Right lobe of liver (tissue), 6 donors: ENCODE results near the gene CASZ1. TPM values are rescaled to one million over a fixed set of nuclear protein-coding genes. Genes with fewer than 3 reads are reported as not detected.

ENCODE experiments used
- ATAC-seq, 4 donors: fragments of 200-7000 bp; cut with Tn5 transposase; one replicate each; pipeline ENCODE4 v1.9.1; 2020; ENCODE audit warnings: mild to moderate bottlenecking in 4 of 4, moderate library complexity in 4 of 4
- DNase-seq, 3 donors: peaks; one replicate each; pipeline ENCODE4 v3.0.0-alpha.2; 2020
- H3K27ac ChIP-seq, 3 donors: fragments of 200-600 bp; one replicate each; pipeline ENCODE4 v1.8.0; 2022
- H3K27me3 ChIP-seq, 2 donors: fragments of 200-600 bp; one replicate each; pipeline ENCODE4 v1.8.0; 2022
- H3K36me3 ChIP-seq, 4 donors: fragments of 200-600 bp; sonication (generic) in 1 of 4; one replicate each; pipeline versions ENCODE4 v1.5.1 to v1.8.0; 2017 to 2022; ENCODE audit warnings: control low read depth in 1 of 4
- H3K4me1 ChIP-seq, 4 donors: fragments of 200-600 bp; sonication (generic) in 1 of 4; one replicate each; pipeline versions ENCODE4 v1.5.1 to v1.8.0; 2017 to 2022; ENCODE audit warnings: control low read depth in 1 of 4
- H3K4me3 ChIP-seq, 3 donors: fragments of 200-600 bp; one replicate each; pipeline ENCODE4 v1.8.0; 2022
- H3K9me3 ChIP-seq, 4 donors: fragments of 200-600 bp; sonication (generic) in 1 of 4; one replicate each; pipeline versions ENCODE4 v1.5.1 to v1.8.0; 2017 to 2022; ENCODE audit warnings: control low read depth in 1 of 4
- POLR2A ChIP-seq: fragments of 450-650 bp; IDR thresholded peaks from one replicate; pipeline ENCODE4 v1.6.1; 2017; ENCODE audit warnings: antibody characterized with exemption, mild to moderate bottlenecking
- WGBS: methylation state at CpG from one replicate; pipeline ENCODE4 v1.1.6; 2018; ENCODE audit warnings: low coverage, low lambda C conversion rate; ENCODE audit not compliant: insufficient coverage; ENCODE audit errors: missing lambda C conversion rate; 5-methylcytosine and 5-hydroxymethylcytosine counted together
- intact Hi-C, 2 donors: fragments of 100-400 bp; cut with DNase I; formaldehyde crosslinking; loops; one replicate each; pipeline versions ENCODE4 v1.11.2 to v1.14.1; 2022
- long read RNA-seq: library from polyadenylated mRNA; unstranded; transcript quantifications from one replicate; pipeline ENCODE4 v2.0.0, GENCODE V29; 2019
- total RNA-seq, 6 experiments: library from RNA; depleted of rRNA in 2 of 6; stranded (reverse); fragments of >200 nt in 2 of 6; fragmentation: NEBNext Ultra II Directional in 3 of 6; extraction: Animal tissue kit (Norgen Biotek cat#: 25700) in 3 of 6; gene quantifications; one replicate each; pipeline versions ENCODE4 v1.1.0 to v1.2.4, GENCODE V29; 2016 to 2023
- TF ChIP-seq, protein P1 (sequence below), 4 donors: fragments of 200-600 bp in 3 of 4; fragments of 450-650 bp in 1 of 4; IDR thresholded peaks; one replicate each; pipeline versions ENCODE4 v1.5.1 to v1.8.0; 2016 to 2022; ENCODE audit warnings: antibody characterized with exemption in 4 of 4, mild to moderate bottlenecking in 2 of 4
- donor health status: DM: no; HTN: yes; CAD: no.
- donor health status: DM: no; HTN: no; CAD: no.
- donor health status: DM: no; HTN: no; CAD: no.
- donor health status: DM: no; HTN: yes; CAD: no.
- donor health status: DM: no; HTN: yes; CAD: no.

The CASZ1 gene, protein sequence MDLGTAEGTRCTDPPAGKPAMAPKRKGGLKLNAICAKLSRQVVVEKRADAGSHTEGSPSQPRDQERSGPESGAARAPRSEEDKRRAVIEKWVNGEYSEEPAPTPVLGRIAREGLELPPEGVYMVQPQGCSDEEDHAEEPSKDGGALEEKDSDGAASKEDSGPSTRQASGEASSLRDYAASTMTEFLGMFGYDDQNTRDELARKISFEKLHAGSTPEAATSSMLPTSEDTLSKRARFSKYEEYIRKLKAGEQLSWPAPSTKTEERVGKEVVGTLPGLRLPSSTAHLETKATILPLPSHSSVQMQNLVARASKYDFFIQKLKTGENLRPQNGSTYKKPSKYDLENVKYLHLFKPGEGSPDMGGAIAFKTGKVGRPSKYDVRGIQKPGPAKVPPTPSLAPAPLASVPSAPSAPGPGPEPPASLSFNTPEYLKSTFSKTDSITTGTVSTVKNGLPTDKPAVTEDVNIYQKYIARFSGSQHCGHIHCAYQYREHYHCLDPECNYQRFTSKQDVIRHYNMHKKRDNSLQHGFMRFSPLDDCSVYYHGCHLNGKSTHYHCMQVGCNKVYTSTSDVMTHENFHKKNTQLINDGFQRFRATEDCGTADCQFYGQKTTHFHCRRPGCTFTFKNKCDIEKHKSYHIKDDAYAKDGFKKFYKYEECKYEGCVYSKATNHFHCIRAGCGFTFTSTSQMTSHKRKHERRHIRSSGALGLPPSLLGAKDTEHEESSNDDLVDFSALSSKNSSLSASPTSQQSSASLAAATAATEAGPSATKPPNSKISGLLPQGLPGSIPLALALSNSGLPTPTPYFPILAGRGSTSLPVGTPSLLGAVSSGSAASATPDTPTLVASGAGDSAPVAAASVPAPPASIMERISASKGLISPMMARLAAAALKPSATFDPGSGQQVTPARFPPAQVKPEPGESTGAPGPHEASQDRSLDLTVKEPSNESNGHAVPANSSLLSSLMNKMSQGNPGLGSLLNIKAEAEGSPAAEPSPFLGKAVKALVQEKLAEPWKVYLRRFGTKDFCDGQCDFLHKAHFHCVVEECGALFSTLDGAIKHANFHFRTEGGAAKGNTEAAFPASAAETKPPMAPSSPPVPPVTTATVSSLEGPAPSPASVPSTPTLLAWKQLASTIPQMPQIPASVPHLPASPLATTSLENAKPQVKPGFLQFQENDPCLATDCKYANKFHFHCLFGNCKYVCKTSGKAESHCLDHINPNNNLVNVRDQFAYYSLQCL (N-terminal part only)
- 10 to 100 TPM in 1 of 6 experiments, 1 to 10 TPM in 5; 3.1 to 10.1 (median 5.3) TPM for total RNA-seq
- long read RNA-seq = 0 reads

DNA sequence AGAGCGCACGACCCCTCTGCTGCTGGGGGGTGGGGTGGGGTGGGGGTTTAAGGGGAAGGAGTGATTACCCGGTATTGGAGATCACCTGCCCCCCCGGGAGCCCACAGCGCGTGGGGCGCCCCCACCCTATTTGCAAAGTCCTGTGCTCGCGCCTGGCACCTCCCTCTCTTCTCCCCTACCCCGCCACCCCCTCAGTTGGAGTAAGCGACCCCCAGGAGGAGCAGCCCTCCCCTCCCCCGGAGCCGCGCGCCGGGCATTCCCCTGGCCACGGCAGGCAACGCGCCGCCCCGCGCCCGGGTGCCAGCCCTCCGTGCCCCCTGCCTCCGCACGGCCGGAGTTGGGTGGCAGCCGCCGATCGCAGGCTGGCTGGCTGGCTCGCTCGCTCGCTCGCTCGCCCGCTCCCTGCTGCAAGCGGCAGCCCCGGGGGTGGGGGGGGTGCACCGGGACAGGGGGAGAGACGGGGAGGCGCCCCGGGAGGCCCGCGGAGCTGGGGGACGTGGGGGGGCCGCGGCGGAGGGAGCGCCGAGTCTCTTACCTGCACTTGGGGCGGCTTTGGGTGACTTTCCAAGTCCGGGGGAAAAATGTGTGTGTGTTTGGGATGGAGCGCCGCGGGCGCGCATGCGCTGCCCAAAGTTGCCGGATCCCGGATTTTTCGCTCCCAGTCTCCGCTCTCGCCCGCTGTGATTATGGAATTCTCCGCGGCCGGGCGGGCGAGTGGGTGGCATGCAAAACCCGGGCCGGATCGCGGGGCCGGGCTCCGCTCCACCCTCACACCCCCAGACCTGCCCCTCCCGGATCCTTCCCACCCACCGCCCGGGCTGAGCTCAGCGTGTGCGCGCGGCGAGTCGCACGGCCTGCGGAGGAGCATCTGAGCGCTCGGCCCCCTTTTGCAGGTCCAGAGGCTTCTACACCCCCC, at the start of gene CASZ1:
Gene CASZ1, minus strand, starts transcription at position 618 of the 916 bp plus-strand sequence. CDS start 102,757 bp downstream, outside the sequence.
- H3K4me1 ChIP-seq = peaks cover 0 to 18% (median 6%) of the 10 kb centered on the region in 4 donors
- DNase-seq (peak; percentile 79 to 86 (median 83)), ATAC-seq (peak; percentile 87 to 94 (median 94))
- intact Hi-C loops = loop anchor here in 1 of 2 donors (10.0 kb wide), 1 partner anchor 69 kb away; no protein-coding TSS in a partner anchor
- TF ChIP-seq, protein P1, sequence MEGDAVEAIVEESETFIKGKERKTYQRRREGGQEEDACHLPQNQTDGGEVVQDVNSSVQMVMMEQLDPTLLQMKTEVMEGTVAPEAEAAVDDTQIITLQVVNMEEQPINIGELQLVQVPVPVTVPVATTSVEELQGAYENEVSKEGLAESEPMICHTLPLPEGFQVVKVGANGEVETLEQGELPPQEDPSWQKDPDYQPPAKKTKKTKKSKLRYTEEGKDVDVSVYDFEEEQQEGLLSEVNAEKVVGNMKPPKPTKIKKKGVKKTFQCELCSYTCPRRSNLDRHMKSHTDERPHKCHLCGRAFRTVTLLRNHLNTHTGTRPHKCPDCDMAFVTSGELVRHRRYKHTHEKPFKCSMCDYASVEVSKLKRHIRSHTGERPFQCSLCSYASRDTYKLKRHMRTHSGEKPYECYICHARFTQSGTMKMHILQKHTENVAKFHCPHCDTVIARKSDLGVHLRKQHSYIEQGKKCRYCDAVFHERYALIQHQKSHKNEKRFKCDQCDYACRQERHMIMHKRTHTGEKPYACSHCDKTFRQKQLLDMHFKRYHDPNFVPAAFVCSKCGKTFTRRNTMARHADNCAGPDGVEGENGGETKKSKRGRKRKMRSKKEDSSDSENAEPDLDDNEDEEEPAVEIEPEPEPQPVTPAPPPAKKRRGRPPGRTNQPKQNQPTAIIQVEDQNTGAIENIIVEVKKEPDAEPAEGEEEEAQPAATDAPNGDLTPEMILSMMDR (IDR thresholded peaks at IDR 0.05) = no peak
- TF ChIP-seq POLR2A = peak; percentile 35
- no peak within 1 kb of the TSS for H3K27ac ChIP-seq
- WGBS = no CpG with 5 or more reads among the region's 88 CpGs
- H3K9me3 ChIP-seq = no peaks in the 10 kb centered on the region
- peak within 1 kb of the TSS; percentile 40 to 61 (median 45) for H3K4me3 ChIP-seq
- no peaks in the 10 kb centered on the region for H3K27me3 ChIP-seq
- H3K36me3 ChIP-seq = no peaks in the 10 kb centered on the region

DNA sequence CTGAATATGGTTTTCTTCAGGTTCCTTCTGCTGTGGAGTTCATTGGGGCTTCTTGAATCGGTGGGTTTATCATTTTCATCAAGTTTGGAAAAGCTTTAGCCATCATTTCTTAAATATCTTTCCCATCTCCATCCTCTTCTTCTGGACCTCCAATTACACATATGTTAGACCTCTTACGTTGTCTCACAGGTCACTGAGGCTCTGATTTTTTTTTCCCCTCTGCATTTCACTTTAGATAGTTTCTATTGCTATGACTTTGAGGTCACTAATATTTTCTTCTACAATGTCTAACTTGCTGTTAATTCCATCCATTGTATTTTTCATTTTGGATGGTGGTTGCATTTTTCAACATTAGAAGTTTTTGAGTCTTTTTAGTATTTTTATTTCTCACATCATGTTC, 47.3 kb upstream of the CASZ1 start:
- WGBS = 84% methylated on average over 2 of the region's 2 CpGs

GRCh38 chr1:10841118-10841517, 44.7 kb upstream of the CASZ1 start:
- no peaks in the 10 kb centered on the region for H3K36me3 ChIP-seq
- no peak for TF ChIP-seq POLR2A
- no peaks in the 10 kb centered on the region for H3K9me3 ChIP-seq
- no peak overlapping the region for H3K27ac ChIP-seq
- ATAC-seq (no peak), DNase-seq (no peak)
- no peaks in the 10 kb centered on the region for H3K27me3 ChIP-seq
- intact Hi-C loops = no loop called here
- peaks cover 0 to 6% (median 0%) of the 10 kb centered on the region in 4 donors for H3K4me1 ChIP-seq
- 72% methylated on average over 7 of the region's 13 CpGs for WGBS
- no peak overlapping the region for H3K4me3 ChIP-seq

More for the DNA sequence above, 47.3 kb upstream of the CASZ1 start:
- Histone ChIP-seq H3K9me3 (no peaks in the 10 kb centered on the region), H3K4me1 (peaks cover 0 to 17% (median 5%) of the 10 kb centered on the region in 4 donors), H3K27ac (no peak overlapping the region), H3K36me3 (no peaks in the 10 kb centered on the region), H3K4me3 (no peak overlapping the region), H3K27me3 (no peaks in the 10 kb centered on the region)
- intact Hi-C loops = no loop called here
- no peak for DNase-seq
- TF ChIP-seq, protein P1 (IDR thresholded peaks at IDR 0.05) = no peak
- TF ChIP-seq POLR2A = no peak
- no peak for ATAC-seq

GRCh38 chr1:10839188-10839770, 42.8 kb upstream of the CASZ1 start:
- H3K36me3 ChIP-seq = no peaks in the 10 kb centered on the region
- intact Hi-C loops = no loop called here
- no peaks in the 10 kb centered on the region for H3K9me3 ChIP-seq
- ATAC-seq (no peak), DNase-seq (no peak)
- no peak overlapping the region for H3K4me3 ChIP-seq
- WGBS = 87% methylated on average over 3 of the region's 9 CpGs
- no peak overlapping the region for H3K27ac ChIP-seq
- H3K27me3 ChIP-seq = no peaks in the 10 kb centered on the region
- H3K4me1 ChIP-seq = no peaks in the 10 kb centered on the region
- TF ChIP-seq POLR2A = no peak
- TF ChIP-seq, protein P1 (IDR thresholded peaks at IDR 0.05) = no peak
